ENCODE data around the gene CAMTA1. TPM values are rescaled to one million over a fixed set of nuclear protein-coding genes. Genes with fewer than 3 reads are reported as not detected.

The CAMTA1 gene
- total RNA-seq, 1 donor from 2014 or later, result 62.9 TPM

DNA sequence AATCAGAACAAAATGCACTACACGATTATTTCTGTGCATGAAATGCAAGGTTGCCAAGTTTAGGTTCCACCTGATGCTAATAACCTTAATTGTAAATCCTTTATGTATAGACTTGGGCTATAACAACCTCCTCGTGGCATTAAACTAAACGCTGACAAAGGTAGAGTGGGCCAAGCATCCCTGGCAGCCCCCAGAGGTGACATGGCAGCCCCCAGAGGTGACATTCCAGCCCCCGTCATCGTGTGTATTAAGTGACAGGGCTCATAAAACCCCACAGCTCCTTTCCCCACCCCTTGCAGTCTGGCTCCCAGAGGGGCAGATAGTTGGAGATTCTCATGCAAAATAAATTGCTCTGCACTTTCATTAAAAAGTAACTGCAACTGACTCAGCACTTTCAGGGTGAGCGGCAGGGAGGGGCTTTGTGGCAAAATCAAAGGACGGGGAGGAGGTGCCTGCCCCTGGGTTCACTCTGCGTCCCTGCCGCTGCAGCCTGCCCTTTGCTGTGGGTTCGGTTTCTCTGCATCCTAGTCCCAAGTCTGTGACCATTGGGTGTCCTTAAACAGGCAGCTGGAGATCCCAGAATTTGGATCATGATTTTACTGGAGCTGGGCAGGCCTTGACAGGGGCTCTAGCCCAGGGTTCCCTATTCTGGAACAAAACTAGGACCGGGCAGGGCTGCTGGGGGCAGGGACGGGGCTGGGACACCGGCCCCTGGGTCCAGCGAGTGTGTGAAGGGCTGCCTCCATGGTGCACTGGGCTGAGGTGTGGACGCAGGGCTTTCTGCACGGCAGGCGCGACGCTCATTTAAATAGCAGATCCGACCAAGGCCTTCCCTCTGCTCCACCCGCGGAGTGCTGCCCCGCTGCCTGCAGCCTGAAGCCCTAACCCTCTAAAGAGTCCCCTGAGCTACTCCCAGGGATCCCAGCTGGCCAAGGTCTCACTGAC is 751.0 kb downstream of the CAMTA1 start:
- Histone ChIP-seq H3K27me3 (no peaks in the 10 kb centered on the region), H3K4me1 (no peaks in the 10 kb centered on the region), H3K4me3 (no peak overlapping the region), H3K27ac (no peak overlapping the region), H3K36me3 (no peaks in the 10 kb centered on the region), H3K9me3 (no peaks in the 10 kb centered on the region)
- no peak for DNase-seq (ENCODE audit: extremely low spot score in 2 of 2)
- intact Hi-C loops (cut with DNase I), result no loop called here
- TF ChIP-seq POLR2A (IDR thresholded peaks at IDR 0.05) (no peak), POLR2AphosphoS5 (IDR thresholded peaks at IDR 0.05; ENCODE audit: insufficient read depth in 1 of 2, low read depth in 1 of 2) (no peak)
- TF ChIP-seq, protein P1, sequence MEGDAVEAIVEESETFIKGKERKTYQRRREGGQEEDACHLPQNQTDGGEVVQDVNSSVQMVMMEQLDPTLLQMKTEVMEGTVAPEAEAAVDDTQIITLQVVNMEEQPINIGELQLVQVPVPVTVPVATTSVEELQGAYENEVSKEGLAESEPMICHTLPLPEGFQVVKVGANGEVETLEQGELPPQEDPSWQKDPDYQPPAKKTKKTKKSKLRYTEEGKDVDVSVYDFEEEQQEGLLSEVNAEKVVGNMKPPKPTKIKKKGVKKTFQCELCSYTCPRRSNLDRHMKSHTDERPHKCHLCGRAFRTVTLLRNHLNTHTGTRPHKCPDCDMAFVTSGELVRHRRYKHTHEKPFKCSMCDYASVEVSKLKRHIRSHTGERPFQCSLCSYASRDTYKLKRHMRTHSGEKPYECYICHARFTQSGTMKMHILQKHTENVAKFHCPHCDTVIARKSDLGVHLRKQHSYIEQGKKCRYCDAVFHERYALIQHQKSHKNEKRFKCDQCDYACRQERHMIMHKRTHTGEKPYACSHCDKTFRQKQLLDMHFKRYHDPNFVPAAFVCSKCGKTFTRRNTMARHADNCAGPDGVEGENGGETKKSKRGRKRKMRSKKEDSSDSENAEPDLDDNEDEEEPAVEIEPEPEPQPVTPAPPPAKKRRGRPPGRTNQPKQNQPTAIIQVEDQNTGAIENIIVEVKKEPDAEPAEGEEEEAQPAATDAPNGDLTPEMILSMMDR (IDR thresholded peaks at IDR 0.05), result no peak

DNA sequence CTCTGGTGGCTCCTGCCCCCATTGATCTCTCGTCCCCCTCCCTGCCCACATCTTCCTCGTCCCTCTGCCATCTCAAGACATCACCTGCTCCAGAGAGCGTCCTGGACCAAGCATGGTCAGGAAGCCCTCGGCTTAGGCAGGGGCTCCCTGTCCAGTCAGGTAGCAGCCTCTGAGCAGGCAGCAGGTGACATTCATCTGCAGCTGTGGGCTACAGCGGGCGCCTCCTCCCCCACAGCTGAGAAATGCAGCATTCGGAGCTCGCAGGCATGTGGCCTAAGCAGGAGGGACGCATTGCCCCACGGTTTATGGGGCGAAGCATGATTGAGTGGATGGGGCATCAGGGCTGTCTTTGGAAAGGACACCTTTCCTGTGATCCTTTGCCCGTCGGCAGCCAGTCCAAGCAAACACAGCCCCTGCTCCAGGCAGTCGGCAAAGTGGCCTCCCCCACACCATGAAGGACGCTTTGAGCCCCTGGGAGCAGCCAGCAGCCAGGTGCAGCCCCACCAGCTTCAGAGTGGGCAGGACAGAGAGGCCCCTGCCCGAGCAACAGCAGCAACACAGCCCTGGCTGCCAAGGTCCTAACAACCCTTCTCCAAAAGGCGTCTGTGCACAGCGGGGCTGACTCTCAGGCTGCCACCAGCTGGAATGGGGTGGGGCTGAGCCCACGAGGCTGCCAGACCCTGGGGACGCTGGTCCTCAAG is 751.8 kb downstream of the CAMTA1 start:
- intact Hi-C loops (cut with DNase I), result no loop called here
- TF ChIP-seq, protein P1 (IDR thresholded peaks at IDR 0.05), result no peak
- TF ChIP-seq POLR2A (IDR thresholded peaks at IDR 0.05), result no peak
- TF ChIP-seq POLR2AphosphoS5 (IDR thresholded peaks at IDR 0.05; ENCODE audit: insufficient read depth in 1 of 2, low read depth in 1 of 2), result no peak

DNA sequence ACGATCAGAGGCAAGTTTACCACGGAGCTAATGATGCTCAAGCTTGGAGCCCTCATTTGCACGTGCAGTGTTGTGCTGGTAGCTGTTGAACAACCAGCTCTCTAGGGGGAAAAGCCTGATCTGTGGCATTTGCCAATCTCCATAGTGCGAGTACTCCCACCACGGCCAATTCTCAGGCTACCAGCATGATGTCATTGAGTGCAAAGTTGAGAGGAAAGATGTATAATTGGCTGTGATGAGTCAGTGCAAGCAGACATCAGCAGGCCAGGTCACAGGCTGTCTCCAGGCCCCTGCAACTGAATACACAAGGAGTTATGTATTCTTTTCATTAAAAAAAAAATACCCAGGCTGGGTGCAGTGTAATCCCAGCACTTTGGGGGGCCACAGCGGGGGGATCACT is 752.8 kb downstream of the CAMTA1 start:
- H3K27me3 ChIP-seq, result no peaks in the 10 kb centered on the region
- H3K27ac ChIP-seq, result no peak overlapping the region
- H3K36me3 ChIP-seq, result no peaks in the 10 kb centered on the region
- H3K4me1 ChIP-seq, result no peaks in the 10 kb centered on the region
- intact Hi-C loops (cut with DNase I), result no loop called here
- H3K4me3 ChIP-seq, result no peak overlapping the region
- TF ChIP-seq POLR2A (IDR thresholded peaks at IDR 0.05) (no peak), POLR2AphosphoS5 (IDR thresholded peaks at IDR 0.05; ENCODE audit: insufficient read depth in 1 of 2, low read depth in 1 of 2) (no peak)
- TF ChIP-seq, protein P1 (IDR thresholded peaks at IDR 0.05), result no peak
- no peaks in the 10 kb centered on the region for H3K9me3 ChIP-seq
- no peak for DNase-seq (ENCODE audit: extremely low spot score in 2 of 2)

More for the DNA sequence above, 751.8 kb downstream of the CAMTA1 start:
- DNase-seq (ENCODE audit: extremely low spot score in 2 of 2), result no peak
- Histone ChIP-seq H3K4me1 (no peaks in the 10 kb centered on the region), H3K27ac (no peak overlapping the region), H3K36me3 (no peaks in the 10 kb centered on the region), H3K27me3 (no peaks in the 10 kb centered on the region), H3K4me3 (no peak overlapping the region), H3K9me3 (no peaks in the 10 kb centered on the region)

DNA sequence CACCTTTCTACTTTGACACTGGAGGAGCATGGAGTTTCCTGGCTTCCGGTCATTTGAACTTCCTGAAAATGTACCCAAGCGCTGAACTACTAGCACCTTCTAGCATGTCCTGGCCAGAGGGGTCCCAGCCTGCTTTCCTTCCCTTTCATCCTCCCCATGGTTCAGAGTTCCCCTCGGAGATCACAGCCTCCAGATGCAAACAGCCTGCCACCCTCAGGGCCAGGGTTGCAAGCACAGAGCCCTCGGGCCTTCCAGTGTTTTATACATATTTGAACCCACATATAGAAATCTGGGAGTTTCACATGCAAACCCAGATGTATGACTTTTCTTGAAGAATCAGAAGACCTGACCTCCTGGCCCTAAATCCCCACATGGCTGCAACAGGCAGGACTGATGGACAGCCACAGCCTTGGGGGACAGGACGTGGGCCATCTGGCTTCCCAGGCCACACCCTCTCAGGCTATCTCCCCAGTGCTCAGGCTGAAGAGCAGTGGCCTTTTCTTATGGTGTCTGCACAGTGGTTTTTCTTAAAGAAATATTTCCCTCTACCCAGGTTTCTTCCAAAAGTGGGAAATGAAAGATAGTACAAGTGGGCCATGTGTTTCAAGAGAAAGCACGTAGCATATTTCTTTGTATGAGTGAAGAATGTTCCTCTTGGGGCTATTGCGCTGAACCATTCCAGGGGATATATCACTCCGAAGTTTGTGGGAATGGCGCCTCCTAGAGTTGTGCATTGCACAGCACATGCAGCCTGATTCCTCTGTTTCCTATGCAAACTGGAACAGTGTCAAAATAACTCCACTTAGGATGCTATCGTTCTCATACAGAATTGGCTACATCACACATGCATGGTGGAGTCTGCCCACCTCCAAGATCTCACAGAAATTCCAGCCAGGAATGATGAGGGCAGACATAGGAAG is 753.9 kb downstream of the CAMTA1 start:
- Histone ChIP-seq H3K4me3 (no peak overlapping the region), H3K36me3 (no peaks in the 10 kb centered on the region), H3K9me3 (no peaks in the 10 kb centered on the region), H3K27me3 (no peaks in the 10 kb centered on the region), H3K4me1 (no peaks in the 10 kb centered on the region), H3K27ac (no peak overlapping the region)
- no peak for DNase-seq (ENCODE audit: extremely low spot score in 2 of 2)
- intact Hi-C loops (cut with DNase I), result no loop called here
- TF ChIP-seq POLR2A (IDR thresholded peaks at IDR 0.05) (no peak), POLR2AphosphoS5 (IDR thresholded peaks at IDR 0.05; ENCODE audit: insufficient read depth in 1 of 2, low read depth in 1 of 2) (no peak)
- TF ChIP-seq, protein P1 (IDR thresholded peaks at IDR 0.05), result no peak
